Esophagus muscularis mucosa (tissue), 3 donors: ENCODE measurements around the gene MARCO.

Experiments
- CTCF ChIP-seq, 3 experiments: fragments of 200-600 bp in 2 of 3; fragments of 450-650 bp in 1 of 3; sonication (generic) in 2 of 3; IDR thresholded peaks; one replicate each; pipeline ENCODE4 v1.5.1; 2017 to 2019; ENCODE audit warnings: antibody characterized with exemption in 3 of 3, mild to moderate bottlenecking in 2 of 3, moderate library complexity in 1 of 3
- POLR2A ChIP-seq: fragments of 450-650 bp; IDR thresholded peaks from one replicate; pipeline ENCODE4 v1.6.1; 2017; ENCODE audit warnings: antibody characterized with exemption, moderate library complexity, mild to moderate bottlenecking, low read depth
- POLR2AphosphoS5 ChIP-seq, 2 donors: sonication (generic); formaldehyde crosslinking; IDR thresholded peaks; one replicate each; pipeline ENCODE4 v1.6.1; 2017; ENCODE audit warnings: antibody characterized with exemption in 2 of 2

- TF ChIP-seq POLR2A (no peak), POLR2AphosphoS5 (IDR thresholded peaks at IDR 0.05) (no peak), CTCF (IDR thresholded peaks at IDR 0.05) (no peak)
These were observed 41.9 kb downstream of the MARCO start for GRCh38 chr2:118983915-118984314.
